ENCODE data around the gene RASGRP2. TPM values are rescaled to one million over a fixed set of nuclear protein-coding genes. Genes with fewer than 3 reads are reported as not detected.

The RASGRP2 gene
- total and polyA plus RNA-seq, 2 of the 8 experiments (the other 6 are each of a cell fraction or from before 2014, with no cell fraction given) = 40.6 to 45.7 TPM

- DNase-seq (ENCODE audit: low read depth in 1 of 2, low spot score in 2 of 2) = no peak
- peaks cover 4% of the 10 kb centered on the region; the same call in 1 of the 2 replicates for H3K79me1 ChIP-seq (ENCODE audit: low read depth, low read length)
- H2BK15ac ChIP-seq (ENCODE audit: low read length) = peak overlapping the region; percentile 21
- H3K9ac ChIP-seq (replicated peaks in 1 of 4; ENCODE audit: extremely low read depth in 1 of 4, low read depth in 3 of 4, low read length in 3 of 4) = peak overlapping the region in 1 of 4 experiments; percentile 19; a peak in 1 of 7 replicates
- peak overlapping the region; percentile 24 for H2BK20ac ChIP-seq (ENCODE audit: low read length)
- peak overlapping the region; percentile 40; the same call in 1 of the 2 replicates for H2BK12ac ChIP-seq (ENCODE audit: low read depth, low read length)
- H3K36me3 ChIP-seq (ENCODE audit: control insufficient read depth in 2 of 4, insufficient read depth in 4 of 4, low read length in 3 of 4) = no peaks in the 10 kb centered on the region
- H3K4me3 ChIP-seq (ENCODE audit: extremely low read depth in 1 of 4, insufficient read depth in 2 of 4, low read depth in 3 of 4, low read length in 4 of 4) = no peak overlapping the region
- no peak for FAIRE-seq
- H4K8ac ChIP-seq (ENCODE audit: extremely low read depth, insufficient read depth, low read length) = no peak overlapping the region
- H3K18ac ChIP-seq (ENCODE audit: extremely low read depth, low read length) = peak overlapping the region; percentile 68; the same call in 1 of the 2 replicates
- H3K27me3 ChIP-seq (replicated peaks in 1 of 4; ENCODE audit: control insufficient read depth in 3 of 4, extremely low read depth in 1 of 4, insufficient read depth in 3 of 4, low read length in 3 of 4) = peaks cover 7 to 20% (median 16%) of the 10 kb centered on the region in 4 experiments
- POLR2A ChIA-PET (ENCODE audit: partially characterized antibody) = interaction anchor here (0.6 to 3.6 kb wide), 11 partner anchors 9 to 355 kb away, joined by 3 to 48 read pairs (median 4); no protein-coding TSS in a partner anchor
- H3K9me3 ChIP-seq (ENCODE audit: insufficient read depth in 2 of 2, low read depth in 1 of 2, low read length in 1 of 2) = no peaks in the 10 kb centered on the region
- CTCF ChIA-PET (ENCODE audit: partially characterized antibody) = interaction anchor here (0.6 to 3.3 kb wide), 12 partner anchors 12 to 797 kb away, joined by 3 to 22 read pairs (median 3); partner anchors contain the start of gene PYGM
- H3K4ac ChIP-seq (replicated peaks; ENCODE audit: insufficient read length, low read depth, low read length) = no peak overlapping the region
- no peak overlapping the region for H4K5ac ChIP-seq (ENCODE audit: insufficient read length, low read depth, low read length)
- H2BK5ac ChIP-seq (ENCODE audit: low read depth, low read length) = peak overlapping the region; percentile 83
- no peaks in the 10 kb centered on the region for H3K79me2 ChIP-seq (ENCODE audit: control insufficient read depth in 1 of 2, insufficient read depth in 2 of 2, low read length in 2 of 2)
- no peak overlapping the region for H3K56ac ChIP-seq (replicated peaks; ENCODE audit: insufficient read length, low read depth, low read length)
- H3K4me1 ChIP-seq (replicated peaks in 1 of 4; ENCODE audit: control insufficient read depth in 3 of 4, insufficient read depth in 4 of 4, low read length in 3 of 4) = peaks cover 10 to 37% (median 26%) of the 10 kb centered on the region in 4 experiments
- peak overlapping the region; percentile 12 for H4K91ac ChIP-seq (replicated peaks; ENCODE audit: insufficient read length, low read length)
- H3K27ac ChIP-seq (ENCODE audit: low read depth, low read length) = no peak overlapping the region
- H2AFZ ChIP-seq (ENCODE audit: low read length) = no peak overlapping the region
- H2BK120ac ChIP-seq (replicated peaks; ENCODE audit: low read depth, low read length) = no peak overlapping the region
- 0 out of 2 replicates have a peak, but pooled peaks have one; percentile 29 for TF ChIP-seq POLR2AphosphoS5 (IDR thresholded peaks at IDR 0.05; ENCODE audit: low read depth, low read length)
- no peak for TF ChIP-seq PHF8 (conservative IDR thresholded peaks at IDR 0.05; ENCODE audit: low read depth, low read length)
- no peak overlapping the region for H3K23ac ChIP-seq (ENCODE audit: insufficient read length)
- peak overlapping the region; percentile 88 for H2AK5ac ChIP-seq (ENCODE audit: low read depth, low read length)
- H4K20me1 ChIP-seq (replicated peaks in 1 of 2; ENCODE audit: control insufficient read depth in 1 of 2, insufficient read depth in 2 of 2, low read length in 2 of 2) = no peaks in the 10 kb centered on the region
- WGBS, 2 experiments (ENCODE audit: extremely low coverage in 1 of 2, insufficient coverage in 1 of 2, insufficient read length in 1 of 2, insufficient replicate concordance in 2 of 2, low coverage in 1 of 2, low lambda C conversion rate in 2 of 2, missing lambda C conversion rate in 1 of 2) = 89% methylated on average over 7 of the region's 7 CpGs; no CpG with 5 or more reads in 1 of the 2 experiments
- H3K4me2 ChIP-seq (ENCODE audit: insufficient read depth in 1 of 2, low read depth in 2 of 2, low read length in 2 of 2) = peak overlapping the region in 1 of 2 experiments; percentile 6; a peak in 1 of 4 replicates
- peaks cover 8% of the 10 kb centered on the region; the same call in 1 of the 2 replicates for H3K23me2 ChIP-seq (ENCODE audit: low read depth, low read length)
- H3K14ac ChIP-seq (ENCODE audit: insufficient read length) = no peak overlapping the region
Measured at GRCh38 chr11:64724863-64725532, 18.9 kb downstream of the RASGRP2 start.
